Kidney (tissue), 14 donors: ENCODE data around the gene TMEM45A. TPM values are rescaled to one million over a fixed set of nuclear protein-coding genes. Genes with fewer than 3 reads are reported as not detected.
"Not testable (repeated sequence)": the region's sequence is repeated elsewhere in the genome, so short reads cannot be mapped to it uniquely, and the experiment has no call there.

Experiments used
- DNase-seq, 5 donors: peaks; one replicate each; pipeline ENCODE4 v3.0.0-alpha.2; 2013 to 2020
- FAIRE-seq: peaks from 2 replicates; lab custom pipeline; 2012; peaks lifted over from hg19 to GRCh38; lab: Jason Lieb, UNC
- H3K27ac ChIP-seq, 2 donors: one replicate each; pipeline ENCODE4 v1.7.0; 2013; ENCODE audit warnings: low read depth in 2 of 2, low read length in 2 of 2, inconsistent platforms in 1 of 2
- H3K27me3 ChIP-seq: one replicate; pipeline ENCODE4 v1.7.1; 2013; ENCODE audit warnings: low read length, inconsistent platforms; ENCODE audit not compliant: control insufficient read depth, insufficient read depth
- H3K36me3 ChIP-seq, 3 donors: one replicate each; pipeline versions ENCODE4 v1.7.0 to v1.7.1; 2013; ENCODE audit warnings: low read length in 3 of 3, control low read depth in 1 of 3, inconsistent platforms in 1 of 3; ENCODE audit not compliant: insufficient read depth in 3 of 3, control insufficient read depth in 2 of 3
- H3K4me1 ChIP-seq, 3 donors: one replicate each; pipeline versions ENCODE4 v1.7.0 to v1.7.1; 2013; ENCODE audit warnings: low read length in 3 of 3, inconsistent platforms in 1 of 3, low read depth in 1 of 3; ENCODE audit not compliant: control insufficient read depth in 2 of 3, insufficient read depth in 2 of 3
- H3K4me3 ChIP-seq, 3 donors: one replicate each; pipeline versions ENCODE4 v1.7.0 to v1.8.1; 2013; ENCODE audit warnings: low read length in 3 of 3, control low read depth in 1 of 3, inconsistent platforms in 1 of 3
- H3K9ac ChIP-seq, 3 donors: one replicate each; pipeline versions ENCODE4 v1.7.0 to v1.7.1; 2013; ENCODE audit warnings: low read length in 3 of 3, control low read depth in 1 of 3, inconsistent platforms in 1 of 3
- H3K9me3 ChIP-seq, 3 donors: one replicate each; pipeline versions ENCODE4 v1.7.0 to v1.7.1; 2013; ENCODE audit warnings: low read length in 3 of 3, control low read depth in 1 of 3, inconsistent platforms in 1 of 3; ENCODE audit not compliant: control insufficient read depth in 2 of 3, insufficient read depth in 1 of 3
- intact Hi-C: fragments of 100-400 bp; cut with DNase I; formaldehyde crosslinking; loops from one replicate; pipeline ENCODE4 v1.11.1; 2022
- polyA plus RNA-seq: library from polyadenylated mRNA; stranded (reverse); fragments of 350-450 nt; fragmentation: Illumina TruSeq; extraction: RNeasy Lipid Tissue Mini Kit (QIAGEN cat#74804); gene quantifications from one replicate; pipeline ENCODE4 v1.2.3, GENCODE V29; 2014; ENCODE audit warnings: low read depth, low replicate concordance; ENCODE audit not compliant: insufficient read depth
- total RNA-seq: library from RNA; stranded (reverse); fragmentation: NEBNext Ultra II Directional; extraction: Animal tissue kit (Norgen Biotek cat#: 25700); gene quantifications from one replicate; pipeline ENCODE4 v1.2.1, GENCODE V29; 2021
- TF ChIP-seq, protein P1 (sequence below): IDR thresholded peaks from 3 replicates; pipeline ENCODE4 v1.5.1; 2012; ENCODE audit warnings: mild to moderate bottlenecking, moderate library complexity, borderline replicate concordance; ENCODE audit not compliant: insufficient read depth; ENCODE audit errors: extremely low read depth
- donor health status: control.
- donor health status: control.
- donor health status: control.
- donor health status: control.
- donor health status: control.
- donor health status: DM: yes; HTN: yes; CAD: no.
- donor health status: Normal renal cell carcinoma (clear cell type).

Gene TMEM45A
- total and polyA plus RNA-seq, 2 donors from 2014 or later: 3.4 to 4.6 TPM

- DNase-seq: no peak
- intact Hi-C loops: no loop called here
- Histone ChIP-seq H3K27ac (no peak overlapping the region), H3K4me3 (no peak overlapping the region), H3K9ac (no peak overlapping the region), H3K9me3 (no peaks in the 10 kb centered on the region), H3K36me3 (no peaks in the 10 kb centered on the region), H3K27me3 (no peaks in the 10 kb centered on the region), H3K4me1 (no peaks in the 10 kb centered on the region)
- FAIRE-seq: no peak
- TF ChIP-seq, protein P1, sequence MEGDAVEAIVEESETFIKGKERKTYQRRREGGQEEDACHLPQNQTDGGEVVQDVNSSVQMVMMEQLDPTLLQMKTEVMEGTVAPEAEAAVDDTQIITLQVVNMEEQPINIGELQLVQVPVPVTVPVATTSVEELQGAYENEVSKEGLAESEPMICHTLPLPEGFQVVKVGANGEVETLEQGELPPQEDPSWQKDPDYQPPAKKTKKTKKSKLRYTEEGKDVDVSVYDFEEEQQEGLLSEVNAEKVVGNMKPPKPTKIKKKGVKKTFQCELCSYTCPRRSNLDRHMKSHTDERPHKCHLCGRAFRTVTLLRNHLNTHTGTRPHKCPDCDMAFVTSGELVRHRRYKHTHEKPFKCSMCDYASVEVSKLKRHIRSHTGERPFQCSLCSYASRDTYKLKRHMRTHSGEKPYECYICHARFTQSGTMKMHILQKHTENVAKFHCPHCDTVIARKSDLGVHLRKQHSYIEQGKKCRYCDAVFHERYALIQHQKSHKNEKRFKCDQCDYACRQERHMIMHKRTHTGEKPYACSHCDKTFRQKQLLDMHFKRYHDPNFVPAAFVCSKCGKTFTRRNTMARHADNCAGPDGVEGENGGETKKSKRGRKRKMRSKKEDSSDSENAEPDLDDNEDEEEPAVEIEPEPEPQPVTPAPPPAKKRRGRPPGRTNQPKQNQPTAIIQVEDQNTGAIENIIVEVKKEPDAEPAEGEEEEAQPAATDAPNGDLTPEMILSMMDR: no peak
These were observed 43.7 kb downstream of the TMEM45A start for GRCh38 chr3:100536093-100536492.

DNA sequence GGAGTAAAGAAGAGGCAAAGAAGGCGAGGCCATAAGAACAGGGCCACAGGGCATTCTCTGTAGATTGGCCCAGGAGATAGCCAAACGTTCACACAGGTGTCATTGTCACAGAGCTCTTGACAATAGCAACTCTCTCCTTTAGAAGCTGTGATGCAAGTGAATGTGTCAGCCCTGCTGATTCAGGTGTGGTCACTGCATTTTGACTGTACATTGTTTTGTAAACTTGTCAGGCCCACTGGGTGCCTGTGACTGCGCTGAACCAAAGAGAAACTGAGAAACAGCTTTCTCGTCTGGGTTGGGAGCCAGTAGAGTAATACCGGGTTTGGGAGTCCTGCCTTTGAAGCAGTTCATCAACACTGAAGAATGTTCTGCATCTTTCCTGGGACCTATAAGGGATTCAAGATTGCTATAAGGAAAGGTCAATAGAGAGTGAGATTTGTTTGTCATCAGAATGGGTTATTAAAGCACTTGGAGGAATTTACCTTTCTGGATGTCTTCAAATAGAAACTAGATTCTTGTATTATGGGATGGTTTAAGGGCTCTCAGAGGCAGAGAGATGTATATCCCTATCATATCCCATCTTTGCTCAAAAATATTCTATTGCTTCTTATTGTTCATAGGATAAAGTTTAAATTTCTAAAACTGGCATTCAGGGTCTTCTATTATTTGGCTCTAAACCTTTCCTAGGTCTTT, 45.4 kb downstream of the TMEM45A start:
- no peaks in the 10 kb centered on the region for H3K4me1 ChIP-seq
- FAIRE-seq (no peak), DNase-seq (no peak)
- TF ChIP-seq, protein P1: no peak
- H3K27me3 ChIP-seq: no peaks in the 10 kb centered on the region
- H3K36me3 ChIP-seq: no peaks in the 10 kb centered on the region
- H3K27ac ChIP-seq: no peak overlapping the region
- H3K9ac ChIP-seq: no peak overlapping the region
- H3K9me3 ChIP-seq: no peaks in the 10 kb centered on the region
- intact Hi-C loops: no loop called here
- no peak overlapping the region for H3K4me3 ChIP-seq

DNA sequence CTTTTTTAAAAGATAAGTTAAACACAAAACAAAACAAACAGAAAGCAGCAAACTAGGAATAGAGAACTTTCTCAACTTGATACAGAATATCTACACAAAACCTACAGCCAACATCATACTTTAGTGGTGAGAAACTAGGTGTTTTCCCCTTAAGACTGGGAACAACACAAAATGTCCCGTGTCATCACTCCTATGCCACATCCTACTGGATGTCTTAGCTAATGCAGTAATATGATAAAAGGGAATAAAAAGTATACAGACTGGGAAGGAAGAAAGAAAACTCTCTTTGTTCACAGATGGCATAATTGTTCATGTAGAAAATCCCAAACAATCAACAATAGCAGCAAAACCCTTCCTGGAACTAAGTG, 45.9 kb downstream of the TMEM45A start:
- Histone ChIP-seq H3K27me3 (no peaks in the 10 kb centered on the region), H3K4me3 (no peak overlapping the region), H3K9ac (no peak overlapping the region), H3K4me1 (no peaks in the 10 kb centered on the region), H3K27ac (no peak overlapping the region), H3K9me3 (no peaks in the 10 kb centered on the region), H3K36me3 (no peaks in the 10 kb centered on the region)
- TF ChIP-seq, protein P1: no peak
- intact Hi-C loops: no loop called here
- FAIRE-seq (no peak), DNase-seq (no peak)

- no peak overlapping the region for H3K4me3 ChIP-seq
- TF ChIP-seq, protein P1: no peak
- H3K9me3 ChIP-seq: no peaks in the 10 kb centered on the region
- no peak overlapping the region for H3K27ac ChIP-seq
- no peaks in the 10 kb centered on the region for H3K27me3 ChIP-seq
- no peaks in the 10 kb centered on the region for H3K36me3 ChIP-seq
- intact Hi-C loops: no loop called here
- DNase-seq: no peak
- H3K9ac ChIP-seq: no peak overlapping the region
- no peak for FAIRE-seq
- H3K4me1 ChIP-seq: no peaks in the 10 kb centered on the region
These were observed 48.4 kb downstream of the TMEM45A start for GRCh38 chr3:100540791-100541334.

GRCh38 chr3:100541428-100541827, 49.0 kb downstream of the TMEM45A start:
- FAIRE-seq: not testable (repeated sequence)

More at GRCh38 chr3:100541428-100541827, 49.0 kb downstream of the TMEM45A start:
- H3K9me3 ChIP-seq, H3K27me3 ChIP-seq, DNase-seq, H3K4me1 ChIP-seq, intact Hi-C loops, H3K36me3 ChIP-seq, H3K9ac ChIP-seq, H3K27ac ChIP-seq, H3K4me3 ChIP-seq: not testable (repeated sequence)
